GM19043 (cell line): ENCODE measurements around the gene GTF2H3.

Experiments
- ATAC-seq: cut with Tn5 transposase; IDR thresholded peaks from one replicate; pipeline ENCODE4 v1.9.1; 2021; ENCODE audit warnings: low read depth; ENCODE audit not compliant: unreplicated experiment

Gene GTF2H3

GRCh38 chr12:123643911-123644310 is 10.3 kb downstream of the GTF2H3 start:
- ATAC-seq = no peak

DNA sequence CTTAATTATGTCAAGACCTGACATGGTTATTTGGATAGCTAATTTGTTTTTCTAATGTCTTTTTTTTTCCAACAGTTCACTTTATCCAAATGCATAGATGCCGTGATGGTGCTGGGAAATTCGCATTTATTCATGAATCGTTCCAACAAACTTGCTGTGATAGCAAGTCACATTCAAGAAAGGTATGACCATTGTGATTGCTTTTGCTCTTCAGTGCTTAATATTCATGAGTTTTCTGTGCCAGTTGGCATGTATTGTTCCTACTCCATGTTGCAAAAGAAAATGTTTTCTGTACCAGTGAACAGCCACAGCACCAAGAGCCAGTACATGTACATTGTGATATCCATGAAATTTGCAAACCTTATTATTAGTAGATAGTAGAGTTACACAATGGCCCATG is 11.8 kb downstream of the GTF2H3 start:
- ATAC-seq = no peak

DNA sequence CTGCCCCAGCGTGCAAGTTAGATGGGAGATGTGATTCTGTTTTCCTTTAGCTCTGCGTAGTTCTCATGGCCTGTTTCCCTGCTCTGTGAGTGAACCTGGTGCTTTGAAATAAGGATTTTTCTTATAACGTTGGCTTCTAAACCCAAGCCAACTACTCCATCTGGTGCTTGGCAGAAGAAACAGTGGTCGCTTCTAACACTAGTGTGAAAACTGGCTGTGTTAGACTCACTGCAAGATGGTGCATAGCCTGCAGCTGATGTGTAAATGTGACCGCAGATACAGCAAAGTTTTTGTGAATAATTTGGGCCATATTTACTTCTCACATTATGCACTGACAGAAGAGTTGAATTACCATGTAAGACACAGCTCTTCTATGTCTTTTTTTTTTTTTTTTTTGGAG is 12.2 kb downstream of the GTF2H3 start:
- no peak for ATAC-seq

- no peak for ATAC-seq
Measured at GRCh38 chr12:123648401-123648800, 14.8 kb downstream of the GTF2H3 start.

- no peak for ATAC-seq
Measured at GRCh38 chr12:123654129-123654701, 20.6 kb downstream of the GTF2H3 start.

GRCh38 chr12:123655420-123655819 is 21.8 kb downstream of the GTF2H3 start:
- peak; percentile 90 for ATAC-seq

- ATAC-seq = no peak
Measured at GRCh38 chr12:123656392-123656791, 22.8 kb downstream of the GTF2H3 start.

GRCh38 chr12:123657211-123657610 is 23.6 kb downstream of the GTF2H3 start:
- ATAC-seq = no peak

DNA sequence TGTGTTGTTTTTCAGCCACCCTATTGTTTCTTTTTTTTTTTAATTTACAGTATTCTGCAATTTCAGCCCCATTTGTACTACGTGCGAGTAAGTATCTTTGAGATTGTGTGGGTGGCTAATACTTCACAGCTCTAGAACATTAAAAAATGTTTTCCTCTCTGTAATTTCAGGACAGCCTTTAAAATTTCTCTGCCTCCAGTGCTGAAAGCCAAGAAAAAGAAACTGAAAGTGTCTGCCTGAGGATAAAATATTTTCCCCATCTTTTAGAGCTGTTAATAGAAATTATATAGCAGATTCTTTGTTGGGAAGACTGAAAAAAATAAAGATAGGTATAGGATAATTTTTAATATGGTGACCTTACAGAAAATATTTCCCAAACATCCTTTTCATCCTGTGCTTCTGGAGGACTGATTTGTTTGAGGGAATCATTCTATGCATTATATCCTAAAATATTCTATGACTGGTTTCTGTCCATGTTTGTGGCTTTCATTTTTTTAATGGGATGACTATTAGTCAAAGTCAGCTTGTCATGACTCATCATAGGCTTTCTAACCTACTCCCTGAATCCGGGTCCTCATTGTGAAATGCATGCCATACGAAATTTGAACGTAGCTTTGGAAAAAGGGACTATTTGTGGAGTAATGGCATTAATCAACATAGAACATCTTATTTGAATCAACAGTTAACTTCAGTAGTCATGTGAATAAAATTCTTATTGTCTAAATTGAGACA is 26.5 kb downstream of the GTF2H3 start:
- no peak for ATAC-seq

DNA sequence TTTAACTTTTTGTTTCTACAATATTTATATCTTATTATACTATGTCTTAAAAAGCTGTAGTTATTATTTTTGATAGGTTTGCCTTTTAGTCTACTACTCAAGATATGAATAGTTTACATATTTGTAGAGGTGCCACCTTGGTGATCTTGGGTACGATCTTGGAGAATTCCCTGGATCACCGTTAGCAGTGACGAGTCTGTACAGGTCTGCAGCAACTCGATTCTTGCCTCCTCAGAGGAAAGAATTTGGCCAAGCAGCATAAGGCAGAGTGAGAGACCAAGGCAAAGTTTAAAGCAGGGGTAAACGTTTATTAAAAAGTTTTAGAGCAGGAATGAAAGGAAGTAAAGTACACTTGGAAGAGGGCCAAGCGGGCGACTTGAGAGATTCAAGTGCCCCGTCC is 34.1 kb downstream of the GTF2H3 start:
- no peak for ATAC-seq

DNA sequence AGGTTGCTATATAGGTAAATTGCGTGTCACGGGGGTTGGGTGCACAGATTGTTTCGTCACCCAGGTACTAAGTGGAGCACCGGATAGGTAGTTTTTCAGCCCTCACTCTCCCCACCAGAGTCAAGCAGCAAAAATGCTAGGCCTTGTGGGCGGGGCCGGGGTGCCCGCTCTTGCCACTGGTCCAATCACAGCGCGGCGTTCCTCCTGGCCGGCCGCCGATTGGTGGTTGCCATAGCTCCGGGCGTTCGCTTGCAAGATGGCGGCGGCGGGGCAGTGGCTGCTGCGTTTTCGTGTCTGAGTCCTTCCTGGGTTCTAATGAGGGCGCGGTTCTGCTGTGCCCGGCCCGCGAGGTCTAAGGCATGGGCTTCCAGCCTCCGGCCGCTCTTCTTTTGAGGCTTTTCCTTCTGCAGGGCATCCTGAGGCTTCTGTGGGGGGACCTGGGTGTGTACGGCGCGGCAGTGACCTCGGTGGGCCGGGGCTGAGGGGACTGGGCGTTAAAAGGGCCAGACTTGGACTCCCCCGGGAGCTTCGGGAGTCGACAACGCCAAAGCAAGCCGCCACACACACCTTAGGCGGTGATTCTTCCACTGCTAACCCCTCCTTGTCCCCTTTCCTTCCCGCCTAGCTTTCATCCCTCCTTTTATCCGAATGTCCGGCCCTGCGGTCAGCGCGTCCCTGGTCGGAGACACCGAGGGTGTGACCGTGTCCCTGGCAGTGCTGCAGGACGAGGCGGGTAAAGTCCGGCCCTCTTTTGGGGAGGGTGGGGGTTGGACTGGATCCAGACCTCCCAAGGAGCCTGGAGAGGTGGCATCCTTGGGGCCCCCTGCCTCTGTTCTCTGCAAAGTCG is 37.5 kb downstream of the GTF2H3 start, which contains the start of gene TCTN2:
Gene TCTN2 (plus strand): TSS at position 232 of the 847 bp plus-strand sequence. CDS start 128 bp downstream, at position 360.
- peak; percentile 100 for ATAC-seq

DNA sequence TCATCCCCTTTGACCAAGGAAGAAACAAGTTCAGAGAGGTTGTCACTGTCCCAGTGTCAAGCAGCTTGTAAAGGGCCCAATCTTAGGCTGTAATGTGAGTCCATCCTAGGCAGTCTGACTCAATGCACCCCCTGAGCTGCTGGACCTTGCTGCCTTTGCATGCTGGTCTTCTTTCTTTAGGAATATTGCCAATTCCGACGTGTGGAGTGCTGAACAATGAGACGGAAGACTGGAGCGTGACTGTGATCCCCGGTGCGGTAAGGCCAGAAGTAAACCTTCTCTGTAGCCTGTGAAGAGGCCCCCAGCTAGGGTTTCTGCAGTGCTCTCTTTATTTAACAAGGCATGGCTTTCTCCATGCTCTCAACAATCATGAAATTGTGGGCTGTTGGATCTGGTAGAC is 38.2 kb downstream of the GTF2H3 start:
- no peak for ATAC-seq

DNA sequence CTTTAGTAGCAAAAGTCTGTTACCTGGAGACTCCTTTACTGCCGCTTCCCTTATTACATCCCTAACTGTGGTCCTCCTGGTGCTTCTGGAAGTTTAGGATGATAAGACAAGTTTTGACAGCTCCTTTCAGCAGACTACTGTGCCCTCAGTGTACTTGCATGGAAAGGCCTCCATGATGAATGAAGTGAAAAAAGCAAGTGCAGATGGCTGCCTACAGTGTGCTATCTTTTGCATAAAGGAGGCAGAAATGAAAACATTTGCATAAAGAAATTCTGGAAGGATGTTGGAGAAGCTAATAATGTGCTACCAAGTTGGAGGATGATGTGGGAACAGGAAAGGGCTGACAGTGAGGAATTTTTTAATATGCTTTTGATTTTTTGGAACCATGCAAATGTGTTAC is 41.8 kb downstream of the GTF2H3 start:
- ATAC-seq = no peak

GRCh38 chr12:123676616-123677320 is 43.1 kb downstream of the GTF2H3 start:
- no peak for ATAC-seq

DNA sequence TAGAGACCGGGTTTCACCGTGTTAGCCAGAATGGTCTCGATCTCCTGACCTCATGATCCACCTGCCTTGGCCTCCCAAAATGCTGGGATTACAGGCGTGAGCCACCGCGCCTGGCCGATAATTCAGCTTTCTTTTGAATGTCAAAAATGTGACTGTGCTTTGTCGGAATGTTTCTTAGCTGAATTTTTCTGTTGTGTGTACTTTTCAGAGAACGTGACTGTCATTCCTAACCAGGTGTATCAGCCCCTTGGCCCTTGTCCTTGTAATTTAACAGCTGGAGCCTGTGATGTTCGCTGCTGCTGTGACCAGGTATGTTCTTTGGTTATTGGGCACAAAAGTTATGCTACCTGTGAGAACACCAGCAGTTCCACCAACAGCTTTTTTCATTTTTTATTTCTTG is 45.4 kb downstream of the GTF2H3 start:
- no peak for ATAC-seq

DNA sequence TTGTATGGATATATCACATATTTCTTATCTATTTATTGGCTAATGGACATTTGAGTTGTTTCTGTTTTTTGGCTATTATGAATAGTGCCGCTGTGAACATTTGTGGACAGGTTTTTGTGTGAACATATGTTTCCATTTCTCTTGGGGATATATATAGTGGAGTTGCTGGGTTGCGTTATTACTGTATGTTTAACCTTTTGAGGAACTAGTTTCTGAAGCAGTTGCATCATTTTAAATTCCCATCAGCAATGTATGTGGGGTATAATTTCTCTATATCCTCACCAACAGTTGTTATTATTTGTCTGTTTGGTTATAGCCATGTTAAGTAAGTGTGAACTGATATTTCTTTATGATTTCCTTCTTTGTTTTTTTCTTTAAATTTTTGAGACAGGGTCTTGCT is 48.0 kb downstream of the GTF2H3 start:
- ATAC-seq = no peak

DNA sequence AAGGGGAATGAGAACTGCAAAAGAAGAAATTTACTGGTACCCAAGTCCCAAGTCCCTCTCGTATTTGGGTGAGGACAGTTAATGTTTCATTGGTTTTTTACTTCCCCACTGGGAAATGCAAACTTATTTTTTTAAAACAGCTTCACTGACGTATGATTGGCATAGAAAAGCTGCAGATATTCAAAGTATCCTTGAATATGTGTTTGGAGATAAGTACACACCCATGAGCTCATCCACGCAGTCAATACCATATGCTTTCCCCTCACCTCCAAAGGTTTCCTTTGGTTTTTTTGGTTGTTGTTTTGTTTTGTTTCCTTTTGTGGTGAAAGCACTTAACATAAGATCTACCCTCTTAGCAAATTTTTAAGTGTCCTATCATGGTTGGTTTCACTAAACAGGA is 50.3 kb downstream of the GTF2H3 start:
- ATAC-seq = no peak

GRCh38 chr12:123686636-123687190 is 53.1 kb downstream of the GTF2H3 start:
- no peak for ATAC-seq

DNA sequence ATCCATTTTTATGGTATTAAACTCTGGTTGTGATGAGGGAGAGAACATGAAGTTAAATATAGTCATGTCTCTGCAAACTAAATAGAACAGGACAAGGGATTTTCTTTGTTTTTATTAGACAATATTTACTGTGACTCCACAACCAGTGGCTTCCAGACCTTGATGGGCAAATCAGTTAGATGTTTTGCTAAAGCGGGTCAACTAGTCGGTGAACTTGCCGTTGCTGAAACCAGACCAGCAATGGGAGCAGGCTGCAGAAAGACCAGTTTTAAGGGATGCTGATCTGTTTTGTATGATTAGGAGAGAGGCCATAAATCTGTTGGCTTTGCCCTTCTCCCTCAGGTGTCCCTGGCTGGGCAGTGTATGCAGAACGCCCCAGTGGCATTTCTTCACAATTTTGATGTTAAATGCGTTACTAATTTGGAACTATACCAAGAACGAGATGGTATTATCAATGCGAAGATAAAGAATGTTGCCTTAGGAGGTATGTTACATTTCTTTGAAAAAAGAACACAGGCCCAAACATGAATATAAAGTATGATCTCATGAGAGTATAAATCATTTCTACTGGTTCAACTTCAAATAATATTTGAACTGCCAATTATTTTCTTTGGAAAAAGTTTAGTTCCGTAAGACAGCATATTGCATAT is 56.7 kb downstream of the GTF2H3 start:
- ATAC-seq = no peak

DNA sequence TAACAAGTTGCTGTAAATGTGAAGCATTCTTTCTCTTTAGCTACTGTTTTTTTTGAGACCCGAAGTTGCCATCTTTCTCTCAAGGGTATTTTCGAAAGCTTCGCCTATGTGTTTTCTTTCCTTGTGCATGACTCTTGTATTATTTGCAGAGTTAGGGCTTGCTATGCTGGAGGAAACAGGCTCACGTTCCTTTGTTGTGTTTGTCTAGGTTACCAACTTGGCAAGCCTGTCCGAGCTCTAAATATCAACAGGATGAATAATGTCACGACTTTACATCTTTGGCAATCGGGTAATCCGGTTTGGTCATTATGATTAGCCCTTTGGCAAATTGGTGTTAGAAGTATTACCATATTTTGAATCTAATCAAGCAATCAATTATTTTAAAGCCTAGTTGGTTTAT is 62.6 kb downstream of the GTF2H3 start:
- ATAC-seq = no peak
